ENCODE results near the gene PANK1.

PANK1 gene

GRCh38 chr10:89590326-89590725 is 54.7 kb downstream of the PANK1 start:
- no peak for ATAC-seq
- TF ChIP-seq ZC3H10 (CRISPR knock-in tag; IDR thresholded peaks at IDR 0.05) (no peak), OSR1 (CRISPR knock-in tag; IDR thresholded peaks at IDR 0.05) (no peak), SNAI2 (CRISPR knock-in tag; IDR thresholded peaks at IDR 0.05) (no peak), TOX (CRISPR knock-in tag; IDR thresholded peaks at IDR 0.05; ENCODE audit: borderline replicate concordance) (no peak), BACH2 (CRISPR knock-in tag; IDR thresholded peaks at IDR 0.05; ENCODE audit: borderline replicate concordance) (no peak)

- ATAC-seq: no peak
- TF ChIP-seq TOX (CRISPR knock-in tag; IDR thresholded peaks at IDR 0.05; ENCODE audit: borderline replicate concordance): no peak
- TF ChIP-seq TCF4 (CRISPR knock-in tag; IDR thresholded peaks at IDR 0.05; ENCODE audit: borderline replicate concordance): no peak
- no peak for TF ChIP-seq POU6F1 (CRISPR knock-in tag; IDR thresholded peaks at IDR 0.05; ENCODE audit: borderline replicate concordance, low read depth)
- TF ChIP-seq ZNF70 (CRISPR knock-in tag; IDR thresholded peaks at IDR 0.05): no peak
- no peak for TF ChIP-seq ZC3H10 (CRISPR knock-in tag; IDR thresholded peaks at IDR 0.05)
- TF ChIP-seq ZFP3 (CRISPR knock-in tag; IDR thresholded peaks at IDR 0.05): no peak
- no peak for TF ChIP-seq CSDC2 (CRISPR knock-in tag; IDR thresholded peaks at IDR 0.05)
- no peak for TF ChIP-seq SNAI2 (CRISPR knock-in tag; IDR thresholded peaks at IDR 0.05)
- TF ChIP-seq CREB5 (CRISPR knock-in tag; IDR thresholded peaks at IDR 0.05; ENCODE audit: low read depth): no peak
- no peak for TF ChIP-seq ISL1 (CRISPR knock-in tag; IDR thresholded peaks at IDR 0.05)
- no peak for TF ChIP-seq ARNTL (CRISPR knock-in tag; IDR thresholded peaks at IDR 0.05; ENCODE audit: borderline replicate concordance, low read depth)
- TF ChIP-seq OSR1 (CRISPR knock-in tag; IDR thresholded peaks at IDR 0.05): no peak
- no peak for TF ChIP-seq PPARA (CRISPR knock-in tag; IDR thresholded peaks at IDR 0.05; ENCODE audit: borderline replicate concordance)
- TF ChIP-seq ESRRG (CRISPR knock-in tag; IDR thresholded peaks at IDR 0.05): no peak
- TF ChIP-seq GLIS3 (CRISPR knock-in tag; IDR thresholded peaks at IDR 0.05): no peak
Observed at GRCh38 chr10:89589101-89589720, 55.8 kb downstream of the PANK1 start.

- TF ChIP-seq TCF4 (CRISPR knock-in tag; IDR thresholded peaks at IDR 0.05; ENCODE audit: borderline replicate concordance) (no peak), CREB5 (CRISPR knock-in tag; IDR thresholded peaks at IDR 0.05; ENCODE audit: low read depth) (no peak), ZNF70 (CRISPR knock-in tag; IDR thresholded peaks at IDR 0.05) (no peak), POU6F1 (CRISPR knock-in tag; IDR thresholded peaks at IDR 0.05; ENCODE audit: borderline replicate concordance, low read depth) (no peak), ISL1 (CRISPR knock-in tag; IDR thresholded peaks at IDR 0.05) (no peak), ZNF8 (CRISPR knock-in tag; IDR thresholded peaks at IDR 0.05) (no peak), ARNTL (CRISPR knock-in tag; IDR thresholded peaks at IDR 0.05; ENCODE audit: borderline replicate concordance, low read depth) (no peak), OSR1 (CRISPR knock-in tag; IDR thresholded peaks at IDR 0.05) (no peak), ZC3H10 (CRISPR knock-in tag; IDR thresholded peaks at IDR 0.05) (no peak), PATZ1 (CRISPR knock-in tag; IDR thresholded peaks at IDR 0.05; ENCODE audit: borderline replicate concordance) (no peak), PPARA (CRISPR knock-in tag; IDR thresholded peaks at IDR 0.05; ENCODE audit: borderline replicate concordance) (no peak), TOX (CRISPR knock-in tag; IDR thresholded peaks at IDR 0.05; ENCODE audit: borderline replicate concordance) (no peak), BACH2 (CRISPR knock-in tag; IDR thresholded peaks at IDR 0.05; ENCODE audit: borderline replicate concordance) (no peak), SNAI2 (CRISPR knock-in tag; IDR thresholded peaks at IDR 0.05) (no peak), CSRNP3 (CRISPR knock-in tag; IDR thresholded peaks at IDR 0.05) (no peak), RARB (CRISPR knock-in tag; IDR thresholded peaks at IDR 0.05) (no peak), TSHZ2 (CRISPR knock-in tag; IDR thresholded peaks at IDR 0.05) (no peak), ZFP30 (CRISPR knock-in tag; IDR thresholded peaks at IDR 0.05) (no peak), CSDC2 (CRISPR knock-in tag; IDR thresholded peaks at IDR 0.05) (no peak), ZFP3 (CRISPR knock-in tag; IDR thresholded peaks at IDR 0.05) (no peak)
- ATAC-seq: no peak
Observed at GRCh38 chr10:89588671-89589070, 56.4 kb downstream of the PANK1 start.

Data from SK-N-SH treated with all-trans-retinoic acid at 6 μM for 48 hours (cell line).